Testis (tissue), 3 donors: Measurements from ENCODE around the gene HSPB6. TPM values are rescaled to one million over a fixed set of nuclear protein-coding genes. Genes with fewer than 3 reads are reported as not detected.
A peak's percentile ranks its signal among the peaks of the same experiment; 100 is the strongest.

Source experiments
- DNase-seq: peaks from one replicate; pipeline ENCODE4 v3.0.0-alpha.2; 2019
- H3K27ac ChIP-seq, 2 donors: fragments of 200-600 bp; sonication (generic); one replicate each; pipeline ENCODE4 v1.5.1; 2019
- H3K27me3 ChIP-seq: fragments of 200-600 bp; sonication (generic); one replicate; pipeline ENCODE4 v1.5.1; 2019
- H3K36me3 ChIP-seq: fragments of 200-600 bp; sonication (generic); one replicate; pipeline ENCODE4 v1.5.1; 2017; ENCODE audit warnings: low read depth; ENCODE audit errors: missing control alignments
- H3K4me1 ChIP-seq: fragments of 200-600 bp; sonication (generic); one replicate; pipeline ENCODE4 v1.5.1; 2019
- H3K4me3 ChIP-seq, 2 donors: fragments of 200-600 bp; sonication (generic); one replicate each; pipeline ENCODE4 v1.5.1; 2017 to 2019
- H3K9me3 ChIP-seq: fragments of 200-600 bp; sonication (generic); one replicate; pipeline ENCODE4 v1.5.1; 2017
- CTCF ChIP-seq, 3 experiments: fragments of 450-650 bp in 2 of 3; fragments of 200-600 bp in 1 of 3; sonication (generic) in 1 of 3; IDR thresholded peaks; one replicate each; pipeline ENCODE4 v1.5.1; 2016 to 2019; ENCODE audit warnings: antibody characterized with exemption in 3 of 3, mild to moderate bottlenecking in 2 of 3, moderate library complexity in 1 of 3
- POLR2A ChIP-seq: fragments of 450-650 bp; IDR thresholded peaks from one replicate; pipeline ENCODE4 v1.6.1; 2017; ENCODE audit warnings: antibody characterized with exemption, mild to moderate bottlenecking, moderate library complexity
- WGBS, 2 donors: methylation state at CpG; one replicate each; pipeline ENCODE4 v1.1.5; 2018; 5-methylcytosine and 5-hydroxymethylcytosine counted together
- intact Hi-C: fragments of 100-400 bp; cut with DNase I; formaldehyde crosslinking; loops from one replicate; pipeline ENCODE4 v1.15.1; 2023; ENCODE audit warnings: low total_unique reads
- polyA plus RNA-seq: library from polyadenylated mRNA; stranded (reverse); fragments of 350-450 nt; fragmentation: Illumina TruSeq; extraction: RNeasy Lipid Tissue Mini Kit (QIAGEN cat#74804); gene quantifications from one replicate; pipeline ENCODE4 v1.2.3, GENCODE V29; 2014; ENCODE audit warnings: low read depth, low replicate concordance; ENCODE audit not compliant: insufficient read depth
- total RNA-seq, 2 donors: library from RNA; depleted of rRNA; stranded (reverse); fragments of >200 nt; gene quantifications; one replicate each; pipeline ENCODE4 v1.2.3, GENCODE V29; 2016

Gene HSPB6
- total and polyA plus RNA-seq, 3 donors from 2014 or later: 50.9 to 146 (median 57.1) TPM

- WGBS, 2 donors: 0 to 1% methylated on average over 39 to 61 of the region's 63 CpGs
- intact Hi-C loops: no loop called here
- Histone ChIP-seq H3K27ac (peak overlapping the region in 1 of 2 donors; percentile 50), H3K4me1 (peaks cover 6% of the 10 kb centered on the region), H3K36me3 (no peaks in the 10 kb centered on the region), H3K4me3 (peak overlapping the region; percentile 50 to 56), H3K27me3 (no peaks in the 10 kb centered on the region), H3K9me3 (no peaks in the 10 kb centered on the region)
- TF ChIP-seq CTCF (IDR thresholded peaks at IDR 0.05) (no peak), POLR2A (no peak)
- peak; percentile 99 for DNase-seq
Observed at GRCh38 chr19:35740423-35741202, 16.2 kb downstream of the HSPB6 start.

- intact Hi-C loops: no loop called here
- WGBS, 2 donors: 3 to 4% methylated on average over 6 to 14 of the region's 16 CpGs
- TF ChIP-seq POLR2A (no peak), CTCF (IDR thresholded peaks at IDR 0.05) (no peak)
- H3K4me3 ChIP-seq: peak overlapping the region; percentile 50 to 56
- H3K27ac ChIP-seq: peak overlapping the region in 1 of 2 donors; percentile 50
- no peaks in the 10 kb centered on the region for H3K36me3 ChIP-seq
- H3K27me3 ChIP-seq: no peaks in the 10 kb centered on the region
- DNase-seq: no peak
- H3K4me1 ChIP-seq: peaks cover 6% of the 10 kb centered on the region
- no peaks in the 10 kb centered on the region for H3K9me3 ChIP-seq
Observed at GRCh38 chr19:35740108-35740422, 16.8 kb downstream of the HSPB6 start.

- 51 to 57% methylated on average over 11 to 29 of the region's 29 CpGs for WGBS, 2 donors
- no peaks in the 10 kb centered on the region for H3K36me3 ChIP-seq
- intact Hi-C loops: no loop called here
Observed at GRCh38 chr19:35739275-35740107, 17.3 kb downstream of the HSPB6 start.

GRCh38 chr19:35738887-35739229, 18.0 kb downstream of the HSPB6 start:
- H3K4me1 ChIP-seq: peaks cover 6% of the 10 kb centered on the region
- DNase-seq: no peak

More at GRCh38 chr19:35739275-35740107, 17.3 kb downstream of the HSPB6 start:
- Histone ChIP-seq H3K27ac (no peak overlapping the region), H3K27me3 (no peaks in the 10 kb centered on the region), H3K9me3 (no peaks in the 10 kb centered on the region), H3K4me3 (peak overlapping the region in 1 of 2 donors; percentile 56), H3K4me1 (peaks cover 6% of the 10 kb centered on the region)
- TF ChIP-seq POLR2A (no peak), CTCF (IDR thresholded peaks at IDR 0.05) (no peak)
- no peak for DNase-seq

More at GRCh38 chr19:35738887-35739229, 18.0 kb downstream of the HSPB6 start:
- H3K27ac ChIP-seq: no peak overlapping the region
- intact Hi-C loops: no loop called here
- 40 to 79% methylated on average over 1 to 2 of the region's 2 CpGs for WGBS, 2 donors
- TF ChIP-seq POLR2A (no peak), CTCF (IDR thresholded peaks at IDR 0.05) (no peak)
- no peak overlapping the region for H3K4me3 ChIP-seq
- no peaks in the 10 kb centered on the region for H3K27me3 ChIP-seq
- no peaks in the 10 kb centered on the region for H3K36me3 ChIP-seq
- no peaks in the 10 kb centered on the region for H3K9me3 ChIP-seq
